Measurements from ENCODE around the gene DDX42. TPM values are rescaled to one million over a fixed set of nuclear protein-coding genes. Genes with fewer than 3 reads are reported as not detected.

The DDX42 gene
- total RNA-seq, 1 experiment from 2014 or later = 184 TPM

GRCh38 chr17:63786117-63786516 lies 12.1 kb downstream of the DDX42 start:
- Histone ChIP-seq H3K14ac (ENCODE audit: insufficient read depth, low read length) (no peak overlapping the region), H4K5ac (ENCODE audit: insufficient read length, low read depth, low read length) (no peak overlapping the region), H3K4me1 (ENCODE audit: insufficient read depth, low read length) (no peaks in the 10 kb centered on the region), H2AK5ac (ENCODE audit: insufficient read length, low read length) (no peak overlapping the region), H2BK15ac (ENCODE audit: low read depth, low read length) (no peak overlapping the region), H2BK20ac (ENCODE audit: low read depth, low read length, poor library complexity, severe bottlenecking) (no peak overlapping the region), H3K27ac (ENCODE audit: insufficient read length, low read depth, low read length) (no peak overlapping the region), H3K27me3 (ENCODE audit: insufficient read depth, low read length) (no peaks in the 10 kb centered on the region), H2BK5ac (ENCODE audit: insufficient read length, low read length) (no peak overlapping the region), H2AFZ (ENCODE audit: low read length) (no peak overlapping the region), H4K91ac (ENCODE audit: insufficient read length, low read depth, low read length) (no peak overlapping the region), H3K18ac (ENCODE audit: insufficient read length, low read depth, low read length) (no peak overlapping the region), H3K79me2 (ENCODE audit: insufficient read depth, low read length) (peaks cover 24% of the 10 kb centered on the region), H3T11ph (ENCODE audit: low read length) (no peak overlapping the region), H3K4ac (ENCODE audit: low read depth, low read length) (no peak overlapping the region), H3K79me1 (ENCODE audit: insufficient read depth, low read depth, low read length, poor library complexity, severe bottlenecking) (peaks cover 9% of the 10 kb centered on the region), H3K23me2 (ENCODE audit: insufficient read length, low read depth, low read length, poor library complexity, severe bottlenecking) (no peaks in the 10 kb centered on the region), H3K9me3 (ENCODE audit: control insufficient read depth, low read depth, low read length) (no peaks in the 10 kb centered on the region), H2BK12ac (ENCODE audit: insufficient read length, low read depth, low read length) (no peak overlapping the region), H2BK120ac (ENCODE audit: low read depth, low read length, poor library complexity, severe bottlenecking) (no peak overlapping the region), H3K56ac (ENCODE audit: insufficient read length, low read depth, low read length) (no peak overlapping the region), H3K23ac (ENCODE audit: insufficient read length, low read depth, low read length) (no peak overlapping the region), H3K4me2 (ENCODE audit: insufficient read depth, insufficient read length, low read length) (no peak overlapping the region), H3K9ac (ENCODE audit: extremely low read depth, insufficient read length, low read length) (no peak overlapping the region), H4K8ac (replicated peaks; ENCODE audit: insufficient read length, low read depth, low read length) (no peak overlapping the region), H4K20me1 (ENCODE audit: control insufficient read depth, insufficient read depth, insufficient read length) (peaks cover 2% of the 10 kb centered on the region)
- H3K36me3 Mint-ChIP-seq (ENCODE audit: insufficient read depth in 1 of 3, low read depth in 3 of 3) = peaks cover 12 to 58% (median 31%) of the 10 kb centered on the region in 3 experiments; a peak in 6 of 7 replicates
- H3K27ac Mint-ChIP-seq = no peak overlapping the region
- no peak for DNase-seq
- no peak overlapping the region for H3K4me3 Mint-ChIP-seq
- H3K9me3 Mint-ChIP-seq = no peaks in the 10 kb centered on the region
- no peaks in the 10 kb centered on the region for H3K27me3 Mint-ChIP-seq (ENCODE audit: low read depth)
- WGBS (ENCODE audit: extremely low coverage, insufficient read length, low lambda C conversion rate) = no CpG with 5 or more reads among the region's 1 CpG
- TF ChIP-seq CTCF (conservative IDR thresholded peaks at IDR 0.05) = no peak
- H3K4me1 Mint-ChIP-seq = 0 out of 4 replicates have a peak, but pooled peaks cover 0 to 2% of the 10 kb centered on the region in 2 experiments
